Measurements from ENCODE around the gene ELMO2. TPM values are rescaled to one million over a fixed set of nuclear protein-coding genes. Genes with fewer than 3 reads are reported as not detected.
A peak's percentile ranks its signal among the peaks of the same experiment; 100 is the strongest.

ELMO2 gene
- total RNA-seq, 1 experiment from 2014 or later = 28.4 TPM

GRCh38 chr20:46400828-46401477 is 5.5 kb downstream of the ELMO2 start:
- no peaks in the 10 kb centered on the region for H3K9me3 Mint-ChIP-seq
- peak overlapping the region; percentile 26; the same call in 1 of the 2 replicates for H3K4me3 Mint-ChIP-seq
- POLR2A ChIA-PET = interaction anchor here (0.6 to 1.3 kb wide), 3 partner anchors 23 to 398 kb away, joined by 3 to 5 read pairs (median 3); no protein-coding TSS in a partner anchor
- ATAC-seq (peak; percentile 77), DNase-seq (ENCODE audit: low spot score) (no peak)
- peak overlapping the region; percentile 90 for H3K27ac Mint-ChIP-seq
- peaks cover 28% of the 10 kb centered on the region for H3K4me1 Mint-ChIP-seq
- TF ChIP-seq PRDM15 (CRISPR knock-in tag; IDR thresholded peaks at IDR 0.05) = peak; percentile 93
- TF ChIP-seq MLX (CRISPR knock-in tag; IDR thresholded peaks at IDR 0.05) = no peak
- TF ChIP-seq ATF6 (CRISPR knock-in tag; IDR thresholded peaks at IDR 0.05) = no peak
- TF ChIP-seq IRF1 (CRISPR knock-in tag; IDR thresholded peaks at IDR 0.05) = no peak
- TF ChIP-seq, protein P1, sequence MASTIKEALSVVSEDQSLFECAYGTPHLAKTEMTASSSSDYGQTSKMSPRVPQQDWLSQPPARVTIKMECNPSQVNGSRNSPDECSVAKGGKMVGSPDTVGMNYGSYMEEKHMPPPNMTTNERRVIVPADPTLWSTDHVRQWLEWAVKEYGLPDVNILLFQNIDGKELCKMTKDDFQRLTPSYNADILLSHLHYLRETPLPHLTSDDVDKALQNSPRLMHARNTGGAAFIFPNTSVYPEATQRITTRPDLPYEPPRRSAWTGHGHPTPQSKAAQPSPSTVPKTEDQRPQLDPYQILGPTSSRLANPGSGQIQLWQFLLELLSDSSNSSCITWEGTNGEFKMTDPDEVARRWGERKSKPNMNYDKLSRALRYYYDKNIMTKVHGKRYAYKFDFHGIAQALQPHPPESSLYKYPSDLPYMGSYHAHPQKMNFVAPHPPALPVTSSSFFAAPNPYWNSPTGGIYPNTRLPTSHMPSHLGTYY (CRISPR knock-in tag; IDR thresholded peaks at IDR 0.05) = no peak
- CTCF ChIA-PET = interaction anchor here (0.7 to 3.9 kb wide), 9 partner anchors 11 to 389 kb away, joined by 3 to 15 read pairs (median 5); no protein-coding TSS in a partner anchor
- H3K36me3 Mint-ChIP-seq = peaks cover 2% of the 10 kb centered on the region; the same call in 1 of the 2 replicates
- no peaks in the 10 kb centered on the region for H3K27me3 Mint-ChIP-seq (ENCODE audit: low read depth)

- CTCF ChIA-PET = interaction anchor here (0.7 to 3.9 kb wide), 10 partner anchors 12 to 388 kb away, joined by 3 to 15 read pairs (median 5); no protein-coding TSS in a partner anchor
- DNase-seq (ENCODE audit: low spot score) = no peak
- Mint-ChIP-seq H3K27ac (peak overlapping the region; percentile 90), H3K4me1 (peaks cover 27% of the 10 kb centered on the region), H3K9me3 (no peaks in the 10 kb centered on the region), H3K36me3 (peaks cover 2% of the 10 kb centered on the region; the same call in 1 of the 2 replicates), H3K27me3 (ENCODE audit: low read depth) (no peaks in the 10 kb centered on the region), H3K4me3 (peak overlapping the region; percentile 26; the same call in 1 of the 2 replicates)
- peak; percentile 55; the same call in 1 of the 2 replicates for ATAC-seq
- POLR2A ChIA-PET = interaction anchor here (1.0 to 1.3 kb wide), 2 partner anchors 23 to 36 kb away, joined by 3 to 5 read pairs; no protein-coding TSS in a partner anchor
- TF ChIP-seq, protein P2, sequence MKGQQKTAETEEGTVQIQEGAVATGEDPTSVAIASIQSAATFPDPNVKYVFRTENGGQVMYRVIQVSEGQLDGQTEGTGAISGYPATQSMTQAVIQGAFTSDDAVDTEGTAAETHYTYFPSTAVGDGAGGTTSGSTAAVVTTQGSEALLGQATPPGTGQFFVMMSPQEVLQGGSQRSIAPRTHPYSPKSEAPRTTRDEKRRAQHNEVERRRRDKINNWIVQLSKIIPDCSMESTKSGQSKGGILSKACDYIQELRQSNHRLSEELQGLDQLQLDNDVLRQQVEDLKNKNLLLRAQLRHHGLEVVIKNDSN (CRISPR knock-in tag; IDR thresholded peaks at IDR 0.05) = no peak
- no peak for TF ChIP-seq GRHL2 (CRISPR knock-in tag; IDR thresholded peaks at IDR 0.05; ENCODE audit: insufficient replicate concordance, severe bottlenecking)
- no peak for TF ChIP-seq CDX4 (CRISPR knock-in tag; IDR thresholded peaks at IDR 0.05; ENCODE audit: borderline replicate concordance)
- no peak for TF ChIP-seq ZSCAN18 (CRISPR knock-in tag; IDR thresholded peaks at IDR 0.05)
- no peak for TF ChIP-seq FOXP1 (CRISPR knock-in tag; IDR thresholded peaks at IDR 0.05; ENCODE audit: borderline replicate concordance)
- TF ChIP-seq ELF4 (CRISPR knock-in tag; IDR thresholded peaks at IDR 0.05; ENCODE audit: low read depth) = no peak
- TF ChIP-seq, protein P3, sequence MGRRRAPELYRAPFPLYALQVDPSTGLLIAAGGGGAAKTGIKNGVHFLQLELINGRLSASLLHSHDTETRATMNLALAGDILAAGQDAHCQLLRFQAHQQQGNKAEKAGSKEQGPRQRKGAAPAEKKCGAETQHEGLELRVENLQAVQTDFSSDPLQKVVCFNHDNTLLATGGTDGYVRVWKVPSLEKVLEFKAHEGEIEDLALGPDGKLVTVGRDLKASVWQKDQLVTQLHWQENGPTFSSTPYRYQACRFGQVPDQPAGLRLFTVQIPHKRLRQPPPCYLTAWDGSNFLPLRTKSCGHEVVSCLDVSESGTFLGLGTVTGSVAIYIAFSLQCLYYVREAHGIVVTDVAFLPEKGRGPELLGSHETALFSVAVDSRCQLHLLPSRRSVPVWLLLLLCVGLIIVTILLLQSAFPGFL (CRISPR knock-in tag; IDR thresholded peaks at IDR 0.05; ENCODE audit: borderline replicate concordance) = no peak
- TF ChIP-seq, protein P1 (CRISPR knock-in tag; IDR thresholded peaks at IDR 0.05) = no peak
- TF ChIP-seq AR (CRISPR knock-in tag; IDR thresholded peaks at IDR 0.05) = no peak
These were observed 6.2 kb downstream of the ELMO2 start for GRCh38 chr20:46400253-46400652.
